GM23338 (cell line): ENCODE measurements around the gene BEGAIN. TPM values are rescaled to one million over a fixed set of nuclear protein-coding genes. Genes with fewer than 3 reads are reported as not detected.

Experiments
- ATAC-seq: fragments of 200-7000 bp; cut with Tn5 transposase; 3 replicates; pipeline ENCODE4 v1.9.1; 2020
- DNase-seq: peaks from one replicate; pipeline ENCODE4 v3.0.0-alpha.2; 2015; ENCODE audit warnings: low spot score
- H2AFZ ChIP-seq: fragments of 200-600 bp; sonication (generic); 2 replicates; pipeline ENCODE4 v1.8.0; 2016; ENCODE audit warnings: antibody characterized with exemption, mild to moderate bottlenecking, moderate library complexity
- H3F3A ChIP-seq: fragments of 200-600 bp; sonication (generic); replicated peaks from 2 replicates; pipeline ENCODE4 v1.8.0; 2017; ENCODE audit warnings: antibody characterized with exemption, mixed run types, low read depth
- H3K27ac ChIP-seq: fragments of 200-600 bp; sonication (generic); 2 replicates; pipeline ENCODE4 v1.6.1; 2016; ENCODE audit warnings: low read depth
- H3K27me3 ChIP-seq: fragments of 200-600 bp; sonication (generic); 2 replicates; pipeline ENCODE4 v1.8.0; 2016; ENCODE audit warnings: mild to moderate bottlenecking, mixed run types, moderate library complexity; ENCODE audit not compliant: insufficient read depth
- H3K36me3 ChIP-seq: fragments of 200-600 bp; sonication (generic); 2 replicates; pipeline ENCODE4 v1.8.0; 2016; ENCODE audit warnings: mild to moderate bottlenecking; ENCODE audit not compliant: insufficient read depth
- H3K4me1 ChIP-seq: fragments of 200-600 bp; sonication (generic); 2 replicates; pipeline ENCODE4 v1.8.0; 2016; ENCODE audit warnings: mild to moderate bottlenecking, moderate library complexity; ENCODE audit not compliant: insufficient read depth
- H3K4me2 ChIP-seq: fragments of 200-600 bp; sonication (generic); 2 replicates; pipeline ENCODE4 v1.7.1; 2017; ENCODE audit warnings: mixed run types
- H3K4me3 ChIP-seq: fragments of 200-600 bp; sonication (generic); 2 replicates; pipeline ENCODE4 v1.6.1; 2016; ENCODE audit warnings: mixed run types
- H3K79me2 ChIP-seq: fragments of 200-600 bp; sonication (generic); replicated peaks from 2 replicates; pipeline ENCODE4 v1.8.0; 2017; ENCODE audit warnings: mild to moderate bottlenecking; ENCODE audit not compliant: insufficient read depth
- H3K9me2 ChIP-seq: fragments of 200-600 bp; sonication (generic); 2 replicates; pipeline ENCODE4 v1.8.0; 2017; ENCODE audit not compliant: insufficient read depth
- H4K20me1 ChIP-seq: fragments of 200-600 bp; sonication (generic); replicated peaks from 2 replicates; pipeline ENCODE4 v1.8.0; 2017; ENCODE audit warnings: mild to moderate bottlenecking; ENCODE audit not compliant: insufficient read depth
- H3K27ac Mint-ChIP-seq: 2 replicates; pipeline ENCODE4 v1.8.0; 2020; ENCODE audit warnings: inconsistent platforms, mild to moderate bottlenecking, moderate library complexity, mixed read lengths
- H3K27me3 Mint-ChIP-seq: 3 replicates; pipeline ENCODE4 v1.8.0; 2022; ENCODE audit warnings: low read depth, mild to moderate bottlenecking, moderate library complexity, mixed read lengths, inconsistent platforms; ENCODE audit not compliant: insufficient read depth, poor library complexity
- H3K36me3 Mint-ChIP-seq: 3 replicates; pipeline ENCODE4 v1.8.0; 2021; ENCODE audit warnings: low read depth, mild to moderate bottlenecking, inconsistent platforms, moderate library complexity, mixed read lengths
- H3K4me1 Mint-ChIP-seq: 3 replicates; pipeline ENCODE4 v1.8.0; 2020; ENCODE audit warnings: mild to moderate bottlenecking, inconsistent platforms, mixed read lengths
- H3K4me3 Mint-ChIP-seq: 3 replicates; pipeline ENCODE4 v1.8.0; 2021; ENCODE audit warnings: moderate library complexity, mild to moderate bottlenecking, inconsistent platforms, mixed read lengths
- H3K9me3 Mint-ChIP-seq: 3 replicates; pipeline ENCODE4 v1.8.0; 2020; ENCODE audit warnings: moderate library complexity, mild to moderate bottlenecking, inconsistent platforms, mixed read lengths
- CREB1 ChIP-seq: fragments of 250-450 bp; sonication (Bioruptor Pico); IDR thresholded peaks from 2 replicates; pipeline ENCODE4 v1.5.0; 2020; ENCODE audit warnings: low read depth, mild to moderate bottlenecking, moderate library complexity
- EZH2 ChIP-seq: fragments of 200-600 bp; sonication (generic); IDR thresholded peaks from one replicate; pipeline ENCODE4 v1.8.0; 2017; ENCODE audit warnings: antibody characterized with exemption, mild to moderate bottlenecking, low read depth; ENCODE audit not compliant: unreplicated experiment
- EZH2phosphoT487 ChIP-seq: fragments of 200-600 bp; sonication (generic); IDR thresholded peaks from one replicate; pipeline ENCODE4 v1.8.1; 2018; ENCODE audit warnings: antibody characterized with exemption; ENCODE audit not compliant: unreplicated experiment
- JUNB ChIP-seq: IDR thresholded peaks from one replicate; pipeline ENCODE4 v1.6.1; 2016; ENCODE audit warnings: antibody characterized with exemption; ENCODE audit not compliant: unreplicated experiment
- NANOG ChIP-seq: IDR thresholded peaks from 2 replicates; pipeline ENCODE4 v1.6.1; 2016; ENCODE audit warnings: antibody characterized with exemption, borderline replicate concordance
- POLR2AphosphoS5 ChIP-seq: IDR thresholded peaks from 2 replicates; pipeline ENCODE4 v1.6.1; 2016; ENCODE audit warnings: antibody characterized with exemption, low read depth
- STAT1 ChIP-seq: IDR thresholded peaks from one replicate; pipeline ENCODE4 v1.6.1; 2016; ENCODE audit warnings: antibody characterized with exemption; ENCODE audit not compliant: unreplicated experiment
- ZNF114 ChIP-seq: fragments of 250-450 bp; sonication (Bioruptor Pico); IDR thresholded peaks from 2 replicates; pipeline ENCODE4 v1.5.0; 2020; ENCODE audit warnings: mild to moderate bottlenecking, moderate library complexity
- ZNF331 ChIP-seq: fragments of 250-450 bp; sonication (Bioruptor Pico); IDR thresholded peaks from 2 replicates; pipeline ENCODE4 v1.5.0; 2020; ENCODE audit warnings: low read depth, mild to moderate bottlenecking, moderate library complexity
- polyA plus RNA-seq: library from polyadenylated mRNA; unstranded; fragments of >200 nt; fragmentation: Nextera tagmentation; extraction: Ambion mirVana; gene quantifications from 2 replicates; pipeline ENCODE4 v1.2.1, GENCODE V29; 2016
- total RNA-seq: library from RNA; depleted of rRNA; stranded (reverse); fragments of >200 nt; shearing (Covaris generic); gene quantifications from 2 replicates; pipeline ENCODE4 v1.2.3, GENCODE V29; 2014
- TF ChIP-seq, protein P1 (sequence below): fragments of 250-450 bp; sonication (Bioruptor Pico); IDR thresholded peaks from 2 replicates; pipeline ENCODE4 v1.5.0; 2020; ENCODE audit warnings: mild to moderate bottlenecking, moderate library complexity
- TF ChIP-seq, protein P2 (sequence below), 2 experiments: fragments of 200-600 bp in 1 of 2; sonication (generic) in 1 of 2; conservative IDR thresholded peaks; 2 replicates each; pipeline versions ENCODE4 v1.5.1 to v1.6.1; 2016 to 2017; ENCODE audit warnings: antibody characterized with exemption in 2 of 2, low read depth in 2 of 2, mild to moderate bottlenecking in 2 of 2, moderate library complexity in 1 of 2
- TF ChIP-seq, protein P3 (sequence below): IDR thresholded peaks from one replicate; pipeline ENCODE4 v1.6.1; 2018; ENCODE audit warnings: antibody characterized with exemption; ENCODE audit not compliant: unreplicated experiment

BEGAIN gene
- total and polyA plus RNA-seq, 2 experiments from 2014 or later, result 0.60 to 2.4 TPM

- Histone ChIP-seq H3F3A (no peaks in the 10 kb centered on the region), H3K79me2 (no peaks in the 10 kb centered on the region), H3K36me3 (no peaks in the 10 kb centered on the region), H3K4me3 (no peak overlapping the region), H3K27me3 (no peaks in the 10 kb centered on the region), H3K9me2 (no peaks in the 10 kb centered on the region), H4K20me1 (no peaks in the 10 kb centered on the region), H3K27ac (no peak overlapping the region), H3K4me2 (no peak overlapping the region), H3K4me1 (no peaks in the 10 kb centered on the region), H2AFZ (no peak overlapping the region)
- no peak overlapping the region for H3K27ac Mint-ChIP-seq
- DNase-seq (no peak), ATAC-seq (no peak)
- no peaks in the 10 kb centered on the region for H3K36me3 Mint-ChIP-seq
- H3K27me3 Mint-ChIP-seq, result peaks cover 16% of the 10 kb centered on the region
- no peak for TF ChIP-seq JUNB
- H3K9me3 Mint-ChIP-seq, result no peaks in the 10 kb centered on the region
- no peak overlapping the region for H3K4me3 Mint-ChIP-seq
- H3K4me1 Mint-ChIP-seq, result peaks cover 9% of the 10 kb centered on the region
These were observed 38.3 kb downstream of the BEGAIN start for GRCh38 chr14:100548939-100549338.

DNA sequence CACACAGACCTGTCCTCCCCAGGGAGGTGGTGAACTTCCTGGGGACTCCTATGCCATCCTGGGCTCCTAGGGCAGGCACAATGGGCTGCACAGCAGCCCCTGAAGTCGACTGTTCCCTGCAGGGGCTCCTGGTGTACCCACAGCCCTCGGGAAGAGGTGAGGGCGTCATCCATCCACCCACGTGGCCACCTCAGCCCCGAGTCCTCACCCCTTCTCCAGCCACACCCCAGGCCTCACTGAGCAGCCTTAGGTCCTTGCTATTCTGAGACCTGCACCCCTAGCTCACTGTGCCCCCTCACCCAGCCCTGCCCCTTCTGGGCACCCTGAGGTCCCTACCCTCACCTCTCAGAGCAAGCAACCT lies 38.9 kb downstream of the BEGAIN start:
- H3K9me2 ChIP-seq, result no peaks in the 10 kb centered on the region
- no peaks in the 10 kb centered on the region for H3K4me1 ChIP-seq
- H3K79me2 ChIP-seq, result no peaks in the 10 kb centered on the region
- DNase-seq, result no peak
- H3K36me3 ChIP-seq, result no peaks in the 10 kb centered on the region
- Mint-ChIP-seq H3K27ac (no peak overlapping the region), H3K9me3 (no peaks in the 10 kb centered on the region), H3K4me1 (peaks cover 9% of the 10 kb centered on the region), H3K27me3 (peaks cover 16% of the 10 kb centered on the region), H3K36me3 (no peaks in the 10 kb centered on the region), H3K4me3 (no peak overlapping the region)
- no peak overlapping the region for H3K4me2 ChIP-seq
- H3K27me3 ChIP-seq, result no peaks in the 10 kb centered on the region
- H4K20me1 ChIP-seq, result no peaks in the 10 kb centered on the region
- no peaks in the 10 kb centered on the region for H3F3A ChIP-seq
- no peak overlapping the region for H3K4me3 ChIP-seq
- no peak overlapping the region for H2AFZ ChIP-seq
- H3K27ac ChIP-seq, result no peak overlapping the region
- no peak for ATAC-seq
- TF ChIP-seq, protein P1, sequence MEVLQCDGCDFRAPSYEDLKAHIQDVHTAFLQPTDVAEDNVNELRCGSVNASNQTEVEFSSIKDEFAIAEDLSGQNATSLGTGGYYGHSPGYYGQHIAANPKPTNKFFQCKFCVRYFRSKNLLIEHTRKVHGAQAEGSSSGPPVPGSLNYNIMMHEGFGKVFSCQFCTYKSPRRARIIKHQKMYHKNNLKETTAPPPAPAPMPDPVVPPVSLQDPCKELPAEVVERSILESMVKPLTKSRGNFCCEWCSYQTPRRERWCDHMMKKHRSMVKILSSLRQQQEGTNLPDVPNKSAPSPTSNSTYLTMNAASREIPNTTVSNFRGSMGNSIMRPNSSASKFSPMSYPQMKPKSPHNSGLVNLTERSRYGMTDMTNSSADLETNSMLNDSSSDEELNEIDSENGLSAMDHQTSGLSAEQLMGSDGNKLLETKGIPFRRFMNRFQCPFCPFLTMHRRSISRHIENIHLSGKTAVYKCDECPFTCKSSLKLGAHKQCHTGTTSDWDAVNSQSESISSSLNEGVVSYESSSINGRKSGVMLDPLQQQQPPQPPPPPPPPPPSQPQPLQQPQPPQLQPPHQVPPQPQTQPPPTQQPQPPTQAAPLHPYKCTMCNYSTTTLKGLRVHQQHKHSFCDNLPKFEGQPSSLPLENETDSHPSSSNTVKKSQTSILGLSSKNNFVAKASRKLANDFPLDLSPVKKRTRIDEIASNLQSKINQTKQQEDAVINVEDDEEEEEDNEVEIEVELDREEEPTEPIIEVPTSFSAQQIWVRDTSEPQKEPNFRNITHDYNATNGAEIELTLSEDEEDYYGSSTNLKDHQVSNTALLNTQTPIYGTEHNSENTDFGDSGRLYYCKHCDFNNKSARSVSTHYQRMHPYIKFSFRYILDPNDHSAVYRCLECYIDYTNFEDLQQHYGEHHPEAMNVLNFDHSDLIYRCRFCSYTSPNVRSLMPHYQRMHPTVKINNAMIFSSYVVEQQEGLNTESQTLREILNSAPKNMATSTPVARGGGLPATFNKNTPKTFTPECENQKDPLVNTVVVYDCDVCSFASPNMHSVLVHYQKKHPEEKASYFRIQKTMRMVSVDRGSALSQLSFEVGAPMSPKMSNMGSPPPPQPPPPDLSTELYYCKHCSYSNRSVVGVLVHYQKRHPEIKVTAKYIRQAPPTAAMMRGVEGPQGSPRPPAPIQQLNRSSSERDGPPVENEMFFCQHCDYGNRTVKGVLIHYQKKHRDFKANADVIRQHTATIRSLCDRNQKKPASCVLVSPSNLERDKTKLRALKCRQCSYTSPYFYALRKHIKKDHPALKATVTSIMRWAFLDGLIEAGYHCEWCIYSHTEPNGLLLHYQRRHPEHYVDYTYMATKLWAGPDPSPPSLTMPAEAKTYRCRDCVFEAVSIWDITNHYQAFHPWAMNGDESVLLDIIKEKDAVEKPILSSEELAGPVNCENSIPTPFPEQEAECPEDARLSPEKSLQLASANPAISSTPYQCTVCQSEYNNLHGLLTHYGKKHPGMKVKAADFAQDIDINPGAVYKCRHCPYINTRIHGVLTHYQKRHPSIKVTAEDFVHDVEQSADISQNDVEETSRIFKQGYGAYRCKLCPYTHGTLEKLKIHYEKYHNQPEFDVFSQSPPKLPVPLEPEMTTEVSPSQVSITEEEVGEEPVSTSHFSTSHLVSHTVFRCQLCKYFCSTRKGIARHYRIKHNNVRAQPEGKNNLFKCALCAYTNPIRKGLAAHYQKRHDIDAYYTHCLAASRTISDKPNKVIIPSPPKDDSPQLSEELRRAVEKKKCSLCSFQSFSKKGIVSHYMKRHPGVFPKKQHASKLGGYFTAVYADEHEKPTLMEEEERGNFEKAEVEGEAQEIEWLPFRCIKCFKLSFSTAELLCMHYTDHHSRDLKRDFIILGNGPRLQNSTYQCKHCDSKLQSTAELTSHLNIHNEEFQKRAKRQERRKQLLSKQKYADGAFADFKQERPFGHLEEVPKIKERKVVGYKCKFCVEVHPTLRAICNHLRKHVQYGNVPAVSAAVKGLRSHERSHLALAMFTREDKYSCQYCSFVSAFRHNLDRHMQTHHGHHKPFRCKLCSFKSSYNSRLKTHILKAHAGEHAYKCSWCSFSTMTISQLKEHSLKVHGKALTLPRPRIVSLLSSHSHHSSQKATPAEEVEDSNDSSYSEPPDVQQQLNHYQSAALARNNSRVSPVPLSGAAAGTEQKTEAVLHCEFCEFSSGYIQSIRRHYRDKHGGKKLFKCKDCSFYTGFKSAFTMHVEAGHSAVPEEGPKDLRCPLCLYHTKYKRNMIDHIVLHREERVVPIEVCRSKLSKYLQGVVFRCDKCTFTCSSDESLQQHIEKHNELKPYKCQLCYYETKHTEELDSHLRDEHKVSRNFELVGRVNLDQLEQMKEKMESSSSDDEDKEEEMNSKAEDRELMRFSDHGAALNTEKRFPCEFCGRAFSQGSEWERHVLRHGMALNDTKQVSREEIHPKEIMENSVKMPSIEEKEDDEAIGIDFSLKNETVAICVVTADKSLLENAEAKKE, result no peak
- TF ChIP-seq POLR2AphosphoS5, result no peak
- no peak for TF ChIP-seq EZH2
- TF ChIP-seq, protein P2, sequence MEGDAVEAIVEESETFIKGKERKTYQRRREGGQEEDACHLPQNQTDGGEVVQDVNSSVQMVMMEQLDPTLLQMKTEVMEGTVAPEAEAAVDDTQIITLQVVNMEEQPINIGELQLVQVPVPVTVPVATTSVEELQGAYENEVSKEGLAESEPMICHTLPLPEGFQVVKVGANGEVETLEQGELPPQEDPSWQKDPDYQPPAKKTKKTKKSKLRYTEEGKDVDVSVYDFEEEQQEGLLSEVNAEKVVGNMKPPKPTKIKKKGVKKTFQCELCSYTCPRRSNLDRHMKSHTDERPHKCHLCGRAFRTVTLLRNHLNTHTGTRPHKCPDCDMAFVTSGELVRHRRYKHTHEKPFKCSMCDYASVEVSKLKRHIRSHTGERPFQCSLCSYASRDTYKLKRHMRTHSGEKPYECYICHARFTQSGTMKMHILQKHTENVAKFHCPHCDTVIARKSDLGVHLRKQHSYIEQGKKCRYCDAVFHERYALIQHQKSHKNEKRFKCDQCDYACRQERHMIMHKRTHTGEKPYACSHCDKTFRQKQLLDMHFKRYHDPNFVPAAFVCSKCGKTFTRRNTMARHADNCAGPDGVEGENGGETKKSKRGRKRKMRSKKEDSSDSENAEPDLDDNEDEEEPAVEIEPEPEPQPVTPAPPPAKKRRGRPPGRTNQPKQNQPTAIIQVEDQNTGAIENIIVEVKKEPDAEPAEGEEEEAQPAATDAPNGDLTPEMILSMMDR (conservative IDR thresholded peaks at IDR 0.05; ENCODE audit: low read depth in 2 of 2), result no peak
- TF ChIP-seq ZNF331 (CRISPR knock-in tag), result no peak
- TF ChIP-seq EZH2phosphoT487, result no peak
- no peak for TF ChIP-seq JUNB
- TF ChIP-seq ZNF114 (CRISPR knock-in tag), result no peak
- TF ChIP-seq STAT1, result no peak
- TF ChIP-seq CREB1 (CRISPR knock-in tag), result no peak
- TF ChIP-seq, protein P3, sequence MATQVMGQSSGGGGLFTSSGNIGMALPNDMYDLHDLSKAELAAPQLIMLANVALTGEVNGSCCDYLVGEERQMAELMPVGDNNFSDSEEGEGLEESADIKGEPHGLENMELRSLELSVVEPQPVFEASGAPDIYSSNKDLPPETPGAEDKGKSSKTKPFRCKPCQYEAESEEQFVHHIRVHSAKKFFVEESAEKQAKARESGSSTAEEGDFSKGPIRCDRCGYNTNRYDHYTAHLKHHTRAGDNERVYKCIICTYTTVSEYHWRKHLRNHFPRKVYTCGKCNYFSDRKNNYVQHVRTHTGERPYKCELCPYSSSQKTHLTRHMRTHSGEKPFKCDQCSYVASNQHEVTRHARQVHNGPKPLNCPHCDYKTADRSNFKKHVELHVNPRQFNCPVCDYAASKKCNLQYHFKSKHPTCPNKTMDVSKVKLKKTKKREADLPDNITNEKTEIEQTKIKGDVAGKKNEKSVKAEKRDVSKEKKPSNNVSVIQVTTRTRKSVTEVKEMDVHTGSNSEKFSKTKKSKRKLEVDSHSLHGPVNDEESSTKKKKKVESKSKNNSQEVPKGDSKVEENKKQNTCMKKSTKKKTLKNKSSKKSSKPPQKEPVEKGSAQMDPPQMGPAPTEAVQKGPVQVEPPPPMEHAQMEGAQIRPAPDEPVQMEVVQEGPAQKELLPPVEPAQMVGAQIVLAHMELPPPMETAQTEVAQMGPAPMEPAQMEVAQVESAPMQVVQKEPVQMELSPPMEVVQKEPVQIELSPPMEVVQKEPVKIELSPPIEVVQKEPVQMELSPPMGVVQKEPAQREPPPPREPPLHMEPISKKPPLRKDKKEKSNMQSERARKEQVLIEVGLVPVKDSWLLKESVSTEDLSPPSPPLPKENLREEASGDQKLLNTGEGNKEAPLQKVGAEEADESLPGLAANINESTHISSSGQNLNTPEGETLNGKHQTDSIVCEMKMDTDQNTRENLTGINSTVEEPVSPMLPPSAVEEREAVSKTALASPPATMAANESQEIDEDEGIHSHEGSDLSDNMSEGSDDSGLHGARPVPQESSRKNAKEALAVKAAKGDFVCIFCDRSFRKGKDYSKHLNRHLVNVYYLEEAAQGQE, result no peak
- TF ChIP-seq NANOG, result no peak
